ENCODE results near the gene RXFP4.
"Not testable (repeated sequence)": the region's sequence is repeated elsewhere in the genome, so short reads cannot be mapped to it uniquely, and the experiment has no call there.

Gene RXFP4, protein sequence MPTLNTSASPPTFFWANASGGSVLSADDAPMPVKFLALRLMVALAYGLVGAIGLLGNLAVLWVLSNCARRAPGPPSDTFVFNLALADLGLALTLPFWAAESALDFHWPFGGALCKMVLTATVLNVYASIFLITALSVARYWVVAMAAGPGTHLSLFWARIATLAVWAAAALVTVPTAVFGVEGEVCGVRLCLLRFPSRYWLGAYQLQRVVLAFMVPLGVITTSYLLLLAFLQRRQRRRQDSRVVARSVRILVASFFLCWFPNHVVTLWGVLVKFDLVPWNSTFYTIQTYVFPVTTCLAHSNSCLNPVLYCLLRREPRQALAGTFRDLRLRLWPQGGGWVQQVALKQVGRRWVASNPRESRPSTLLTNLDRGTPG

GRCh38 chr1:155940993-155941844, at the start of gene RXFP4:
Gene RXFP4, plus strand, starts transcription at chr1:155941638. Its CDS starts 72 bp downstream, at chr1:155941710.
- DNase-seq (ENCODE audit: low read depth): no peak
- no peak within 1 kb of the TSS for H3K4me3 ChIP-seq (ENCODE audit: control insufficient read depth, low read depth, low read length)
- TF ChIP-seq, protein P1, sequence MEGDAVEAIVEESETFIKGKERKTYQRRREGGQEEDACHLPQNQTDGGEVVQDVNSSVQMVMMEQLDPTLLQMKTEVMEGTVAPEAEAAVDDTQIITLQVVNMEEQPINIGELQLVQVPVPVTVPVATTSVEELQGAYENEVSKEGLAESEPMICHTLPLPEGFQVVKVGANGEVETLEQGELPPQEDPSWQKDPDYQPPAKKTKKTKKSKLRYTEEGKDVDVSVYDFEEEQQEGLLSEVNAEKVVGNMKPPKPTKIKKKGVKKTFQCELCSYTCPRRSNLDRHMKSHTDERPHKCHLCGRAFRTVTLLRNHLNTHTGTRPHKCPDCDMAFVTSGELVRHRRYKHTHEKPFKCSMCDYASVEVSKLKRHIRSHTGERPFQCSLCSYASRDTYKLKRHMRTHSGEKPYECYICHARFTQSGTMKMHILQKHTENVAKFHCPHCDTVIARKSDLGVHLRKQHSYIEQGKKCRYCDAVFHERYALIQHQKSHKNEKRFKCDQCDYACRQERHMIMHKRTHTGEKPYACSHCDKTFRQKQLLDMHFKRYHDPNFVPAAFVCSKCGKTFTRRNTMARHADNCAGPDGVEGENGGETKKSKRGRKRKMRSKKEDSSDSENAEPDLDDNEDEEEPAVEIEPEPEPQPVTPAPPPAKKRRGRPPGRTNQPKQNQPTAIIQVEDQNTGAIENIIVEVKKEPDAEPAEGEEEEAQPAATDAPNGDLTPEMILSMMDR (IDR thresholded peaks at IDR 0.05; ENCODE audit: control insufficient read depth, insufficient read depth, low read depth, low read length, missing control alignments): no peak

GRCh38 chr1:155892796-155893195, 48.6 kb upstream of the RXFP4 start:
- no peak overlapping the region for H3K4me3 ChIP-seq (ENCODE audit: control insufficient read depth, low read depth, low read length)
- TF ChIP-seq, protein P1 (IDR thresholded peaks at IDR 0.05; ENCODE audit: control insufficient read depth, insufficient read depth, low read depth, low read length, missing control alignments): no peak
- no peak for DNase-seq (ENCODE audit: low read depth)

- TF ChIP-seq, protein P1 (IDR thresholded peaks at IDR 0.05; ENCODE audit: control insufficient read depth, insufficient read depth, low read depth, low read length, missing control alignments): no peak
- H3K4me3 ChIP-seq (ENCODE audit: control insufficient read depth, low read depth, low read length): no peak overlapping the region
- no peak for DNase-seq (ENCODE audit: low read depth)
These were observed 47.9 kb upstream of the RXFP4 start for GRCh38 chr1:155893389-155894142.

GRCh38 chr1:155895617-155896016, 45.8 kb upstream of the RXFP4 start:
- not testable (repeated sequence) for DNase-seq (ENCODE audit: low read depth); H3K4me3 ChIP-seq (ENCODE audit: control insufficient read depth, low read depth, low read length)

GRCh38 chr1:155896476-155896875, 45.0 kb upstream of the RXFP4 start:
- H3K4me3 ChIP-seq (ENCODE audit: control insufficient read depth, low read depth, low read length): not testable (repeated sequence)

DNA sequence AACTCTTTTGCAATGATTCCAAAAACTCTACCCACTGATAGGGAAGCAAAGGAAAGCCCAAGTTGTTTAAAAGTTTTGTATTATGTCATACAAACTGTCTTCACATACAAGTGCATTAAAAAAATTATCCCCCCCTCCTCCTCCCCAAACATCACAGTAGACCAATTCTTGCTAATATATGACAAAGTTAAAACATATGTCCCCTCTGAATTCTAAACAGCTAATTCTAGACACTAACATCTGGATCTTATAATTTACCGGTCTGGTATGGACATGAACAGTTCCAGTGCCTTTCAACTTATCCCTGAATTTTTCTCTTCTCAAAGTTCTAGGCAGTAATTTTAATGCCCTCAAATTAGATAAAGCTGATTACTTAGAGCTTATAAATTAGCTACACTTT, 43.7 kb upstream of the RXFP4 start:
- TF ChIP-seq, protein P1 (IDR thresholded peaks at IDR 0.05; ENCODE audit: control insufficient read depth, insufficient read depth, low read depth, low read length, missing control alignments): no peak
- DNase-seq (ENCODE audit: low read depth): no peak
- no peak overlapping the region for H3K4me3 ChIP-seq (ENCODE audit: control insufficient read depth, low read depth, low read length)

More at GRCh38 chr1:155896476-155896875, 45.0 kb upstream of the RXFP4 start:
- not testable (repeated sequence) for DNase-seq (ENCODE audit: low read depth)

DNA sequence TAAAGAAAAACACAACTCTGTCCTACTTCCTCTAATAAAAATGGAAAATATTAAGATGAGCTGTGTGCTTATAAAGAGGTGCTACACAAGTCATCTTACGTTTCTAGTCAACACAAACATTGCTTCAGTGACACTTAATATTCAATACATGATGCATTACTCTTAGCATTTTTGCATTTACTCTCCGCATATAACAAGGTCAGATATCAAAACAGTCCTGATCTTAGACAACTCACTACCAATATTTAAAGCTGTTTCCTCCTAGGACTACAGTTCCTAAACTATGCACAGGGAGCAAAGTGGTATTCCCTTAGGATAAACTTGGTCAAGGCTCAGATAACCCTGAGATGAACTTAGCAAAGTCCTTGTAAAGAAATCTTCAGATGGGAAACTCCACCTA, 42.5 kb upstream of the RXFP4 start:
- H3K4me3 ChIP-seq (ENCODE audit: control insufficient read depth, low read depth, low read length): no peak overlapping the region
- TF ChIP-seq, protein P1 (IDR thresholded peaks at IDR 0.05; ENCODE audit: control insufficient read depth, insufficient read depth, low read depth, low read length, missing control alignments): no peak
- DNase-seq (ENCODE audit: low read depth): no peak

Measured in AG09309 (cell line).